Mesothelial cell of epicardium (in vitro differentiated cells): ENCODE results near the gene LDB2. TPM values are rescaled to one million over a fixed set of nuclear protein-coding genes. Genes with fewer than 3 reads are reported as not detected.

ENCODE experiments used
- DNase-seq, 2 experiments: peaks; one replicate each; pipeline ENCODE4 v3.0.0; 2021; ENCODE audit warnings: low spot score in 2 of 2; ENCODE audit not compliant: unreplicated experiment in 2 of 2
- H3K27ac Mint-ChIP-seq: 2 replicates; pipeline ENCODE4 v1.8.0; 2021; ENCODE audit warnings: mixed read lengths
- H3K27me3 Mint-ChIP-seq: 2 replicates; pipeline ENCODE4 v1.8.0; 2021; ENCODE audit warnings: low read depth, mixed read lengths
- H3K36me3 Mint-ChIP-seq: 2 replicates; pipeline ENCODE4 v1.8.0; 2021; ENCODE audit warnings: mixed read lengths
- H3K4me1 Mint-ChIP-seq: 2 replicates; pipeline ENCODE4 v1.8.0; 2021; ENCODE audit warnings: mixed read lengths
- H3K4me3 Mint-ChIP-seq: 2 replicates; pipeline ENCODE4 v1.8.0; 2021; ENCODE audit warnings: mild to moderate bottlenecking, moderate library complexity, mixed read lengths
- H3K9me3 Mint-ChIP-seq: 2 replicates; pipeline ENCODE4 v1.8.0; 2021; ENCODE audit warnings: mixed read lengths
- CTCF ChIP-seq: fragments of 200-600 bp; sonication (generic); IDR thresholded peaks from one replicate; pipeline ENCODE4 v1.5.0; 2021; ENCODE audit warnings: antibody characterized with exemption; ENCODE audit not compliant: unreplicated experiment
- total RNA-seq: library from RNA; stranded (reverse); gene quantifications from 3 replicates; pipeline ENCODE4 v1.2.1, GENCODE V29; 2021

LDB2 gene
- total RNA-seq, 1 donor from 2014 or later, result 7.6 TPM

DNA sequence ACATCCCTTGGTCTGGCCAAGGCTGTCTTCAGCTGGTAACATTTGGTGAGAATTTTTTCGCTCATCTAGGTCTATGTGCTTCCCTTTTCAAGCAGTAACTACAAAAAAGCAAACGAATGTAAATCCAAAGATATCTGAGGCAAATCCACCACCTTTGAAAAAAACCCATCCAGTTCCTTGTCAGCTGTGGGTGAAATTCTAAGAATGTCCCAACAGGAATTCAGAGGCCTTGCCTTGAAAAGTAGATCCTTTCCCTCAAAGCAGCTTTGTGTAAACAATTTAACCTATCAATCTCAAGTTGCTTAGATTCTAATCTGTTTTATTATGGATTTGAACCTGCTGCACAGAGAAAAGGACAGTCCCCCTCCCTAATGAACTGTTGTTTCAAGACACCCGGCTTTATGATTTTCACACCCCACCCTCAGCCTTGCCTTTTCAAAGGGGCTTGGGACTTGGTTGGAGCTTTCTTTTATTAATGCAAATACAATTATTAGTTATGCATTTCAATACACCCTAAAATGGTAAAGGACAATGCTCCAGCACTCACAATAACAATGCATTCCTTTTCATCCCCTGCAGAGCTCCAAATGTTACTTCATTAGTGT lies 166.6 kb downstream of the LDB2 start:
- Mint-ChIP-seq H3K27ac (no peak overlapping the region), H3K36me3 (no peaks in the 10 kb centered on the region), H3K4me3 (no peak overlapping the region), H3K9me3 (no peaks in the 10 kb centered on the region), H3K4me1 (peaks cover 14% of the 10 kb centered on the region), H3K27me3 (peaks cover 21% of the 10 kb centered on the region)
- TF ChIP-seq CTCF, result no peak
- no peak for DNase-seq

DNA sequence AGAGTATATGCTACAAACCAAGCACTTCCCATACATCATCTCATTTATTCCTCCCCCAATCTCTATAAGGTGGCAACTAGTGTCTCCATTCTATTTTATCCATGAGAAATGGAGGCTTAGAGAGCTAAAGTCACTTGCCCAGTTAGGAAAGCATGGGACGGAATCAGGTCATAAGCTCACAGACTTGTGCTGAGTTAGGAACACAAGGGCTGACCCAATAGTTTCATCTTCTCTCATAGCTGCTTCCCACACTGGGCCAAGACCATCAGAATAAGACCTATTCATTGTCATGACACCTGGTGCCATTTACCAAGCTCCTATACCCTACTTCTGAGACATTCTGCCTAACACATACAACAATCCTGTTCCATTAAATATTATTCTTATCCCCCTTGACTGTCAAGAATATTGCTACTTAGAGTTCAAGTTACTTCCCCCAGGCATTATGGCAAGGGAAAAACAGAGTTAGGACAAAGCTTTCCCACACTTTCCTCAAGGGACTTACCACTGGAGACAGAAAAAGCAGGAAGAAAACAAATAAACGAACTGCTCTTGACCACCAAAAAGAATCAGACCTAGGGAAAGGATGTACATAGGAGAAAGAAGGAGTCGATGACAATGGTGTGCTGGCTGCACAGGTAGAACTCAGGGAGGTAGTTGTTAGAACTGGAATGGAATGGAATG lies 167.8 kb downstream of the LDB2 start:
- Mint-ChIP-seq H3K4me1 (peaks cover 14% of the 10 kb centered on the region), H3K27ac (no peak overlapping the region), H3K27me3 (peaks cover 18% of the 10 kb centered on the region), H3K36me3 (no peaks in the 10 kb centered on the region), H3K9me3 (peaks cover 1% of the 10 kb centered on the region), H3K4me3 (no peak overlapping the region)
- no peak for DNase-seq
- TF ChIP-seq CTCF, result no peak

DNA sequence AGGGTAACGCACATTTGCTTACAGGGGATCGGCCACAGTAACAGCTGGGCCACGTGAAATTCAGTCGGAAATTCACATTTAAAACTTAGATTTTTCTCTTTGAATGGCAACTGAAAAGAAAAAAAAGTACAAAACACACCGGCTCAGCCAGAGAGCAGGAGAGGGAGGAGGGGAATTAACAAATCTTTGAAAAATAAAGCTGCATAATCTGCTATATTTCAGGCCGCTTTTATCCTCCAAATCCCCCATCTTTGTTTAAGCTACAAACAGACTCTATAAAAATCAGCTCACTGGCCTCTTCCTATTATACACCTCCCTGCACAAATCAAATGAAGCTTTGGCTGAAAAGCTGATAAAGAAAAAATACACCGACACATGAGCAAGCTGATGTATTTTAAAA lies 169.1 kb downstream of the LDB2 start:
- peaks cover 14% of the 10 kb centered on the region for H3K27me3 Mint-ChIP-seq
- no peak overlapping the region for H3K27ac Mint-ChIP-seq

GRCh38 chr4:16728849-16729248 lies 169.6 kb downstream of the LDB2 start:
- Mint-ChIP-seq H3K27ac (no peak overlapping the region), H3K9me3 (peaks cover 15% of the 10 kb centered on the region), H3K4me3 (no peak overlapping the region), H3K4me1 (peaks cover 14% of the 10 kb centered on the region), H3K27me3 (peaks cover 13% of the 10 kb centered on the region), H3K36me3 (no peaks in the 10 kb centered on the region)
- DNase-seq, result no peak
- no peak for TF ChIP-seq CTCF

More for the DNA sequence above, 169.1 kb downstream of the LDB2 start:
- no peak overlapping the region for H3K4me3 Mint-ChIP-seq
- H3K4me1 Mint-ChIP-seq, result peaks cover 14% of the 10 kb centered on the region
- H3K9me3 Mint-ChIP-seq, result peaks cover 11% of the 10 kb centered on the region
- H3K36me3 Mint-ChIP-seq, result no peaks in the 10 kb centered on the region
- no peak for DNase-seq
- TF ChIP-seq CTCF, result no peak

DNA sequence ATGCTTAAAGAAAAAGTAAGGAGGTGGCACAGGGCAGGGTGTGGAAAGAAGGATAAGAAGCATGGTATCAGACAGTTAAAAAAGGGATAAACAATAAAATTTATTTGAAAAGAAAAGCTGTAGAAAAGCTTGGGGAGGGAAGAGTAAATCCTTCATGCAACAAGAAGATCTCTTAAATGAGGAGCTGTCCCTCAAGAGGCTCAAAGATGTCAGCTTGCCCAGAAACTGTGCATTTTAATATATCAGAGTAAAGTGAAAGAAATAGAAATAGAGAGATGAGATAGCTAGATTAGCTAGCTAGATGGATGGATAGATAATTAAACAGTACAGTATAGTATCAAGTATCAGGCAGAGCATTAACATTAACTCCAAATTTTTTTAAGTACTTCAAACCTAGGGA lies 170.3 kb downstream of the LDB2 start:
- Mint-ChIP-seq H3K4me1 (peaks cover 14% of the 10 kb centered on the region), H3K4me3 (no peak overlapping the region), H3K9me3 (peaks cover 21% of the 10 kb centered on the region), H3K36me3 (no peaks in the 10 kb centered on the region), H3K27ac (no peak overlapping the region), H3K27me3 (peaks cover 17% of the 10 kb centered on the region)
- DNase-seq, result no peak
- TF ChIP-seq CTCF, result no peak
